Muscle layer of duodenum (tissue), 2 donors: ENCODE data around the gene NFIB.

ENCODE experiments used
- H3K27ac ChIP-seq: one replicate; pipeline ENCODE4 v1.7.0; 2013; ENCODE audit warnings: mild to moderate bottlenecking, low read length
- H3K27me3 ChIP-seq: one replicate; pipeline ENCODE4 v1.7.0; 2013; ENCODE audit warnings: low read depth, mild to moderate bottlenecking, control low read depth, low read length
- H3K36me3 ChIP-seq, 2 donors: one replicate each; pipeline ENCODE4 v1.7.0; 2013; ENCODE audit warnings: low read length in 2 of 2, control low read depth in 1 of 2, mild to moderate bottlenecking in 1 of 2; ENCODE audit not compliant: insufficient read depth in 2 of 2, control insufficient read depth in 1 of 2
- H3K4me1 ChIP-seq, 2 donors: one replicate each; pipeline ENCODE4 v1.7.0; 2013; ENCODE audit warnings: low read length in 2 of 2, mild to moderate bottlenecking in 2 of 2, control low read depth in 1 of 2, moderate library complexity in 1 of 2; ENCODE audit not compliant: insufficient read depth in 2 of 2, control insufficient read depth in 1 of 2
- H3K4me3 ChIP-seq, 2 donors: one replicate each; pipeline ENCODE4 v1.7.0; 2013; ENCODE audit warnings: low read length in 2 of 2, low read depth in 1 of 2, mild to moderate bottlenecking in 1 of 2
- H3K9me3 ChIP-seq, 2 donors: one replicate each; pipeline ENCODE4 v1.7.0; 2013; ENCODE audit warnings: low read length in 2 of 2, control low read depth in 1 of 2, mild to moderate bottlenecking in 1 of 2; ENCODE audit not compliant: control insufficient read depth in 1 of 2
- donor health status: healthy.

Gene NFIB

DNA sequence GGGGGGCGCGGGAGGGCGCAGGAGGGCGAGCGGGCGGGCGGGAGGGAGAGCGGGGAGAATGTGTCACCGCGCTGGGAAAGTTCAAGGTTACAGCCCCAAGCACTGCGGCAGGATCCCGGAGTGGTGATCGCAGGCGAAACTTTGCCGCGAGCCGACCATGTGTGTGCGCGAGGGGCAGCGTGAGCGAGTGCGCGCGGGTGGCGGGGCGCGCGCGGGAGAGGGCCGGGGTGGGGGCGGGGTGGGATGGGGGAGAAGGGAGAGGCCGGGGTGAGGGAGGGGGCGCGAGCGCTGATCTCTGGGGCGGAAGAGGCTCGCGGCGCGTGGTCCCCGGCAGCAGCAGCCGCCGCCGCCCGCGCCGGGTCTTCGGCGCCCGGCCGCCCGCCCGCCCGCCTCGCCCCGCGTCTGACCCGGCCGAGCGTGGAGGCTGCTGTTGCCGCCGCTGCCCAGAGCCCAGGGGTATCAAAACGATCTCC is at the start of gene NFIB:
Gene NFIB (minus strand): TSS at position 191 of the 473 bp plus-strand sequence. CDS start 630 bp downstream, outside the sequence.
- Histone ChIP-seq H3K36me3 (no peaks in the 10 kb centered on the region), H3K4me3 (peak within 1 kb of the TSS; percentile 88), H3K9me3 (no peaks in the 10 kb centered on the region), H3K4me1 (peaks cover 0 to 22% of the 10 kb centered on the region in 2 donors), H3K27ac (peak within 1 kb of the TSS; percentile 97), H3K27me3 (no peaks in the 10 kb centered on the region)

DNA sequence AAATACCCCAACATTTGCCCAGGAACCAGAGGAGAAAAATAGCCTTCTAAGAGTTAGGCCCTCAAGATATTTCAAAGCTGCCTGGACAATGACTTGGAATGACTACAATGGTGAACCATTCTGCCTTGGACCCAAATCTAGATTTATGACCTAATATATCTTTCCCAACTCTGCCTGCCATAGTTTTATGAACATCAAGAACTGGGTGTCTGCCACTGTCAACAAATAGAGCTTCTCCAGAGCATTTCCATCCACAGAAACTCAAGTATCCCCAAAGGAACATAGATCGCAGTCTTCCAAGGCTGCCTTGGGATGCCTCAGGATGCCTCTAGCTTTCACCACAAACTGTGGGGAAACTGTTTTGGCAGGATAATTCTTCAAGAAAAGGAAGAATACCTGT is 48.2 kb upstream of the NFIB start:
- Histone ChIP-seq H3K27ac (no peak overlapping the region), H3K9me3 (no peaks in the 10 kb centered on the region), H3K4me1 (no peaks in the 10 kb centered on the region), H3K27me3 (no peaks in the 10 kb centered on the region), H3K4me3 (no peak overlapping the region), H3K36me3 (no peaks in the 10 kb centered on the region)

DNA sequence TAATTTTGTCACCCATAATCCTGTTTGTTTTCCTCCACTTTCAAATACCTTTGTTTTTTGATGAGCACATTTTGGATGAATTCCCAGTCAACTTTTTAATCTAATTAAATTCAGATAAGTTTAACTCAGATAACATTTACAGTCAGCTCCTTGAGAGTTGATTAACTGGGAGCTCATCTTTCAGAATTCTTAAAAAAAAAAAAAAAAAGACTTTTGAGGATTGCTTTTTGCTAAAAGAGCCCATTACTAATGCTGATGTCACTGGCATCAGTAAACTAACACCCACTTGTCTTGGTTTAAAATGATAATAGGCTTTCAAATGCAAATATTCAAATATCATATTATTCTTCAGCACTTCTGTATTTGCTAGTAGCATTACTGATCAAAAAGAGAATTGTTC is 47.1 kb upstream of the NFIB start:
- H3K4me1 ChIP-seq: peaks cover 0 to 7% of the 10 kb centered on the region in 2 donors
- H3K4me3 ChIP-seq: no peak overlapping the region
- H3K9me3 ChIP-seq: no peaks in the 10 kb centered on the region
- H3K36me3 ChIP-seq: no peaks in the 10 kb centered on the region
- H3K27ac ChIP-seq: no peak overlapping the region
- H3K27me3 ChIP-seq: no peaks in the 10 kb centered on the region

DNA sequence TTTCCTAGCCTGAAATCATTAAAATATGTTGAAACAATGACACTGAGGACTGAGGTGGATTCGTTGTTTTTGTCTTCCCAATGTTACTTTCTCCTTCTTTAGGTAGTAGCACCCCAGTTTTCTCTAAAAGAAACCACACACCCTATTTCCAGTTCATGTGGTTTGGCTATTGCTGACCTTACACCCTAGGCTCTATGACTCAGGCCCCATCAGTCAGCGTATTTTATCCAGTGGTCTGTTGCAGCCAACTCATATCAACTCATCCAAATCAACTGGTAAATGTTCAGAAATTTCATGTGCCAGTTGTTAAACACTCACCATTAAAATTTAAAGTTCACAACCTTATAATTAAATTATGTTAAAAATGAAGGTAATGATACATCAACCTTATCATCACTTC is 44.6 kb upstream of the NFIB start:
- H3K4me1 ChIP-seq: peaks cover 0 to 16% of the 10 kb centered on the region in 2 donors

DNA sequence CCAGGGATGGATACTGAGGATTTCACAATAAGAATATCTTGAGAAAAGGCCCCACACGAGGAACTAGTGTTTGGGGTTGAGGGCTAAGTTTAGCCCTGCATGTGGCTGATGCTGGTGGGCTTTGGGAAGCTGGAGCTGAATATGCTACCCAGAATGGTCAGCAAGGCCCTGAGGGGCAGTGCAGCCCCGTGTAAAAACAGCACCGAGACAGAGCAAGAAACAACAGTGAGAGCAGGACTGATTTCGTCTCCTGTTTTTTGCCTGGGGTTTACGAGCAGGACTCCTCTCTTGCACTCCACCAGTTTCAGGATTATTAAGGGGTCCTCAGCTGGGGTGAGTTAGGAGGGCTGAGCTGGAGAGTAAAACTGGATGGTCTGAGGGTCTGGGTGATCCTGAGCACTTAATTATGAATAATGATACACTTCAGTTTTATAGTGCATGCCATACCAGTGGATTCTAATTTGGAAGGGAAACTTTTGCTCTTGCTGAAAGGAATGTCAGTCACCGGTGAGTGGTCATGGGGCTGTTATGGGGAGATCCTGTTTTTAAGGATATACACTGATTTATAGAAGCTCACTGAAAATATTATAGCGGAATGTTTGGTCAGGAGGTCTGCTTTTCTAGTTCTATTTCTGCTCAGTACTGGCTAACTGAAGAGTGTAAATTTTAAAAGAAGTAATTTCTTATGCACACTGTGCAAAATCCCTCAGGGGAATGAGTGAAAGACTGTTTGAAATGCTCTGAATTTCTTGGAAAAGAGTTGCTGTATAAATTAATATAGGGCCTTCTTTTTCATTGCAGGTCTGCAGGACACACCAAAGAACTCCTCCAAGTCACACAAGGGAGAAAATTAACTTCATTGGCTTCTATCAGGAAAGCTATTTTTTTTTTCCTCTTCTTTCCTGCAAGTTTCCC is 42.7 kb upstream of the NFIB start:
- Histone ChIP-seq H3K4me1 (peaks cover 0 to 28% of the 10 kb centered on the region in 2 donors), H3K27me3 (no peaks in the 10 kb centered on the region), H3K27ac (no peak overlapping the region), H3K9me3 (no peaks in the 10 kb centered on the region), H3K4me3 (no peak overlapping the region), H3K36me3 (no peaks in the 10 kb centered on the region)

More for the DNA sequence above, 44.6 kb upstream of the NFIB start:
- H3K27me3 ChIP-seq: no peaks in the 10 kb centered on the region
- H3K27ac ChIP-seq: no peak overlapping the region
- H3K4me3 ChIP-seq: no peak overlapping the region
- no peaks in the 10 kb centered on the region for H3K9me3 ChIP-seq
- H3K36me3 ChIP-seq: no peaks in the 10 kb centered on the region

- Histone ChIP-seq H3K27ac (no peak overlapping the region), H3K27me3 (peaks cover 6% of the 10 kb centered on the region), H3K9me3 (no peaks in the 10 kb centered on the region), H3K4me3 (no peak overlapping the region), H3K4me1 (peaks cover 0 to 36% of the 10 kb centered on the region in 2 donors), H3K36me3 (no peaks in the 10 kb centered on the region)
Measured at GRCh38 chr9:14354201-14354600, 40.3 kb upstream of the NFIB start.

DNA sequence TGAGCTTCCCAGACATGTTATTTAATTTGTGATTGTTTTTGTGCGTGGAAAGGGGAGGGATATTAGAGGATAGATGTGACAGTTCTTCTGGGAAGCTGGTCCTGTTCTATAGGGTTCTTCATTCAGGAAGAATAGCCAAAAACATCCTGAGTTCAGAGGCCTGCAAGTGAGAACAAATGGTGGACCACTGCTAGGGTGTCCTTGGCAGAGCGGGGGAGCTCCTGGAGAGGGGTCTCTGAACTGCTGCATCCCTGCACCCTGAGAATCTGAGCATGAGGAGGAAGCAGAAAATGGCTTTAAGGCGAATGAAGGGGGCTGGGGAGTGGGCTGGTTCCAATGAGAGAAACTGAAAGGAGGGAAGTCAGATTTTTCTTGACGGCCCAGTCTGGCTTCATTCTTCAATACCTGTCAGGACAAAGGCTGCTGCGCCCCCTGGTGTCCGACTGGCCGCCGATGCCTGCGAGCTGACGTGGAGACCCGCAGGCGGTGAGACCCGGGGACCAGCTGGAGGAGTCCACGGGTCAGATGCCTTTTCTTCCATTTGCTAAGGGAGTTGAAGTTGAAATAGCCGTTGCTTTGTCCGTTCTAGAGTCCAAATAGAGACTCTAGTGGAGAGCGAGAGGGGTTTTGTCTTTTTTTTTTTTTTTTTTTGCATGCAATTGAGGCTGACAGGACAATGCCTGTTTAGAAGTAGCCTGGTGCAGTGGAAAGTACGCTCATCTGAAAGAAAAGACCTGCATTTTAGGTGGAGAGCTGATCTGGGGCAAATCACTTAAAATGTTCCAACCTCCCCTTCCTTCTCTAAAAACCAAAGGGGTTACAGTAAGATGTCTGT is 39.5 kb upstream of the NFIB start:
- H3K4me3 ChIP-seq: peak overlapping the region; percentile 12 to 54
- peaks cover 14% of the 10 kb centered on the region for H3K27me3 ChIP-seq
- H3K27ac ChIP-seq: peak overlapping the region; percentile 62
- peaks cover 0 to 36% of the 10 kb centered on the region in 2 donors for H3K4me1 ChIP-seq
- no peaks in the 10 kb centered on the region for H3K9me3 ChIP-seq
- no peaks in the 10 kb centered on the region for H3K36me3 ChIP-seq

DNA sequence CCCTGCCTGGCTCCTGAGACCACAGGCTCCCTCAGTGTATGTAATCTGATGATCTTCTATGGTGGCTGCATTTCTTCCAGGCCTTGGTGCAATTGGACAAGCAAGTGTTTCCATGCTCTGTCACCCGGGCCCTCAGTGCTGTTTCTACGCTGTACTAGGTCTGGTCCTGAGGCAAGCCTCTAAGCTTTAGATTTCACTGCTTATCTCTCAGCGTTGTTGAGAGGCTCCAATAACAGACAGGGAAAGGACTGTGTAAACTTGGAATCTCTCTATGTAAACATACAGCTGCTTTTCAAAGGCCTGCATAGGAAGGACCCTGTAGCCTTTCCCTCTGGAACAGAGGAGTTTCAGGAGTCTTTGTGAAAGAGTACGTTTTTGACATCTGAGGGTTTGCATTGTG is 38.6 kb upstream of the NFIB start:
- H3K9me3 ChIP-seq: no peaks in the 10 kb centered on the region
- no peak overlapping the region for H3K27ac ChIP-seq
- no peaks in the 10 kb centered on the region for H3K36me3 ChIP-seq
- H3K27me3 ChIP-seq: peaks cover 23% of the 10 kb centered on the region
- H3K4me1 ChIP-seq: peaks cover 0 to 43% of the 10 kb centered on the region in 2 donors
- no peak overlapping the region for H3K4me3 ChIP-seq

GRCh38 chr9:14351221-14351836 is 37.4 kb upstream of the NFIB start:
- Histone ChIP-seq H3K36me3 (no peaks in the 10 kb centered on the region), H3K27me3 (peaks cover 33% of the 10 kb centered on the region), H3K9me3 (no peaks in the 10 kb centered on the region), H3K4me3 (no peak overlapping the region), H3K27ac (no peak overlapping the region), H3K4me1 (peaks cover 0 to 46% of the 10 kb centered on the region in 2 donors)

DNA sequence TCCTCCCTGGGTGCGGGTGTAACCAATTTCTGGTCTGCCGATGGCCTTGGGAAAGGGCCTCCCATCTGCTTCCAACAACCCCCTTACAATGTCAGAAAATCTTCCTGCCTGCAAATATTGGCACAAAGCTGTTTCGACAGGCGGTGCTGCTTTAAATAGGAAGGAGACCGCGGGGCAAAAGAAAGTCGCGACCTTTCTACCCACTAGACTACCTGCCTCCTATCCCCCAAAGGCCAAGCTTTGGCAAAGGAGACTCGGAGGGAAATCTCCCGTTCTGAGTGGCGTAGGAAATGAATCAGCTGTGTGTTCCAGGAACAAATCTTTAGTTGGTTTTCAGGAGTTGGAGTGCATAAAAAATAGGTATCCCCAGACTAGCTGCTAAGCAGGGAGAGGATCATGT is 36.8 kb upstream of the NFIB start:
- Histone ChIP-seq H3K4me3 (no peak overlapping the region), H3K4me1 (peaks cover 0 to 45% of the 10 kb centered on the region in 2 donors)

GRCh38 chr9:14350349-14350728 is 36.4 kb upstream of the NFIB start:
- peaks cover 0 to 45% of the 10 kb centered on the region in 2 donors for H3K4me1 ChIP-seq
- H3K9me3 ChIP-seq: no peaks in the 10 kb centered on the region
- H3K4me3 ChIP-seq: no peak overlapping the region
- no peaks in the 10 kb centered on the region for H3K36me3 ChIP-seq
- H3K27me3 ChIP-seq: peaks cover 43% of the 10 kb centered on the region
- peak overlapping the region; percentile 72 for H3K27ac ChIP-seq

More for the DNA sequence above, 36.8 kb upstream of the NFIB start:
- Histone ChIP-seq H3K9me3 (no peaks in the 10 kb centered on the region), H3K27ac (no peak overlapping the region), H3K27me3 (peaks cover 39% of the 10 kb centered on the region), H3K36me3 (no peaks in the 10 kb centered on the region)
